Osteocyte (in vitro differentiated cells): ENCODE data around the gene NOP9. TPM values are rescaled to one million over a fixed set of nuclear protein-coding genes. Genes with fewer than 3 reads are reported as not detected.

Experiments
- DNase-seq: peaks from one replicate; pipeline ENCODE4 v3.0.0; 2021; ENCODE audit warnings: mixed read lengths; ENCODE audit not compliant: unreplicated experiment; ENCODE audit errors: extremely low spot score
- H3K27ac Mint-ChIP-seq: one replicate; pipeline ENCODE4 v1.8.0; 2021; ENCODE audit warnings: mild to moderate bottlenecking, mixed read lengths; ENCODE audit not compliant: unreplicated experiment
- H3K27me3 Mint-ChIP-seq: one replicate; pipeline ENCODE4 v1.8.0; 2021; ENCODE audit warnings: mixed read lengths; ENCODE audit not compliant: unreplicated experiment
- H3K36me3 Mint-ChIP-seq: one replicate; pipeline ENCODE4 v1.8.0; 2021; ENCODE audit warnings: mixed read lengths; ENCODE audit not compliant: unreplicated experiment
- H3K4me1 Mint-ChIP-seq: one replicate; pipeline ENCODE4 v1.8.0; 2021; ENCODE audit warnings: mixed read lengths; ENCODE audit not compliant: unreplicated experiment
- H3K4me3 Mint-ChIP-seq: one replicate; pipeline ENCODE4 v1.8.0; 2021; ENCODE audit warnings: mild to moderate bottlenecking, moderate library complexity, mixed read lengths; ENCODE audit not compliant: unreplicated experiment
- H3K9me3 Mint-ChIP-seq: one replicate; pipeline ENCODE4 v1.8.0; 2021; ENCODE audit warnings: mixed read lengths; ENCODE audit not compliant: unreplicated experiment
- total RNA-seq: library from RNA; stranded (reverse); gene quantifications from 2 replicates; pipeline ENCODE4 v1.2.1, GENCODE V29; 2021
- TF ChIP-seq, protein P1 (sequence below): fragments of 200-600 bp; sonication (generic); IDR thresholded peaks from 2 replicates; pipeline ENCODE4 v1.5.0; 2021; ENCODE audit warnings: antibody characterized with exemption, mild to moderate bottlenecking, moderate library complexity

Gene NOP9
- total RNA-seq, 1 donor from 2014 or later: 28.2 TPM

DNA sequence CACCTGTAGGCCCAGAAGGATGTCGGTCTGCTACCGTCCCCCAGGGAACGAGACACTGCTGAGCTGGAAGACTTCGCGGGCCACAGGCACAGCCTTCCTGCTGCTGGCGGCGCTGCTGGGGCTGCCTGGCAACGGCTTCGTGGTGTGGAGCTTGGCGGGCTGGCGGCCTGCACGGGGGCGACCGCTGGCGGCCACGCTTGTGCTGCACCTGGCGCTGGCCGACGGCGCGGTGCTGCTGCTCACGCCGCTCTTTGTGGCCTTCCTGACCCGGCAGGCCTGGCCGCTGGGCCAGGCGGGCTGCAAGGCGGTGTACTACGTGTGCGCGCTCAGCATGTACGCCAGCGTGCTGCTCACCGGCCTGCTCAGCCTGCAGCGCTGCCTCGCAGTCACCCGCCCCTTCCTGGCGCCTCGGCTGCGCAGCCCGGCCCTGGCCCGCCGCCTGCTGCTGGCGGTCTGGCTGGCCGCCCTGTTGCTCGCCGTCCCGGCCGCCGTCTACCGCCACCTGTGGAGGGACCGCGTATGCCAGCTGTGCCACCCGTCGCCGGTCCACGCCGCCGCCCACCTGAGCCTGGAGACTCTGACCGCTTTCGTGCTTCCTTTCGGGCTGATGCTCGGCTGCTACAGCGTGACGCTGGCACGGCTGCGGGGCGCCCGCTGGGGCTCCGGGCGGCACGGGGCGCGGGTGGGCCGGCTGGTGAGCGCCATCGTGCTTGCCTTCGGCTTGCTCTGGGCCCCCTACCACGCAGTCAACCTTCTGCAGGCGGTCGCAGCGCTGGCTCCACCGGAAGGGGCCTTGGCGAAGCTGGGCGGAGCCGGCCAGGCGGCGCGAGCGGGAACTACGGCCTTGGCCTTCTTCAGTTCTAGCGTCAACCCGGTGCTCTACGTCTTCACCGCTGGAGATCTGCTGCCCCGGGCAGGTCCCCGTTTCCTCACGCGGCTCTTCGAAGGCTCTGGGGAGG is 11.3 kb downstream of the NOP9 start, which contains the start of gene LTB4R:
TSS of gene LTB4R (plus strand) at position 857 of the 959 bp plus-strand sequence. CDS start 4,150 bp downstream, outside the sequence.
- Mint-ChIP-seq H3K27me3 (no peaks in the 10 kb centered on the region), H3K36me3 (peaks cover 9% of the 10 kb centered on the region), H3K27ac (no peak within 1 kb of the TSS), H3K4me1 (peaks cover 6% of the 10 kb centered on the region), H3K4me3 (no peak within 1 kb of the TSS), H3K9me3 (no peaks in the 10 kb centered on the region)
- TF ChIP-seq, protein P1, sequence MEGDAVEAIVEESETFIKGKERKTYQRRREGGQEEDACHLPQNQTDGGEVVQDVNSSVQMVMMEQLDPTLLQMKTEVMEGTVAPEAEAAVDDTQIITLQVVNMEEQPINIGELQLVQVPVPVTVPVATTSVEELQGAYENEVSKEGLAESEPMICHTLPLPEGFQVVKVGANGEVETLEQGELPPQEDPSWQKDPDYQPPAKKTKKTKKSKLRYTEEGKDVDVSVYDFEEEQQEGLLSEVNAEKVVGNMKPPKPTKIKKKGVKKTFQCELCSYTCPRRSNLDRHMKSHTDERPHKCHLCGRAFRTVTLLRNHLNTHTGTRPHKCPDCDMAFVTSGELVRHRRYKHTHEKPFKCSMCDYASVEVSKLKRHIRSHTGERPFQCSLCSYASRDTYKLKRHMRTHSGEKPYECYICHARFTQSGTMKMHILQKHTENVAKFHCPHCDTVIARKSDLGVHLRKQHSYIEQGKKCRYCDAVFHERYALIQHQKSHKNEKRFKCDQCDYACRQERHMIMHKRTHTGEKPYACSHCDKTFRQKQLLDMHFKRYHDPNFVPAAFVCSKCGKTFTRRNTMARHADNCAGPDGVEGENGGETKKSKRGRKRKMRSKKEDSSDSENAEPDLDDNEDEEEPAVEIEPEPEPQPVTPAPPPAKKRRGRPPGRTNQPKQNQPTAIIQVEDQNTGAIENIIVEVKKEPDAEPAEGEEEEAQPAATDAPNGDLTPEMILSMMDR: no peak
- DNase-seq: no peak

DNA sequence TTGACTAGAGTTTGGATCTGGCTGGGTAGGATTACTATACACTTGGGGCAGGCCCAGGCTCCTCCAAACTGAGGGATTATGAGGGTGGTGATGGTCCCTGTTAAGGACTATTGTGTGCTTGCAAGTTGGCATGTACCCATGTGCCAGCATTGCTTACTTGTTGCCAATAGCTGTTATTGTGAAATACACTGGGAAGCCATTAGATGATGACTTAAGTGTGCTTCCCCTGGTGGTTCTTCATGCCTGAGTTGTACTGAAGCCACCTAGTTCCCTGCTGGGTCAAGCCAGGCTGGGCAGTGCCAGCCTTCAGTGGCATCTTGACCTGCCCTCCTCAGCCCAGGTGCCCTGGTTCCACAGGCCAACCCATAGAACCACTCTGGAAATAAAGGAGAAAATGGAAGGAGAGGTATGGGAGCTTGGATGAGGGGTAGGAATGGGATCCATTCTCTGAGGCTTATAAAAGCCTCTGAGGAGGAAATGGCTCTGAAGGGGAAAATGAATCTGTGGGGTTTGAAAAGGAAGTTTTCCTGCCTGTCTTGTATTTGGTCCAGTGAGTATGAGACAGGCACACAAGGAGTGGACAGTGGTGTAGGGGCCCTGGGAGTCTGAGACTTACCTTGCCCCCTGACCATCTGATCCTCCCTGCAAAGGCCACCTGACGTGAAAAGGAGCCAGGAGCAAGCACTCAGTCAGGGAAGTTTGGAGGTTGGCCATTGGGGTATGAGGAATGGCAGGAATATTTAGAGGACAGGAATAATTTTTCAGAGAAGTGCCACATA is 12.4 kb downstream of the NOP9 start:
- TF ChIP-seq, protein P1: no peak
- Mint-ChIP-seq H3K4me1 (peaks cover 7% of the 10 kb centered on the region), H3K4me3 (no peak overlapping the region), H3K36me3 (peaks cover 3% of the 10 kb centered on the region), H3K27ac (no peak overlapping the region), H3K9me3 (no peaks in the 10 kb centered on the region), H3K27me3 (no peaks in the 10 kb centered on the region)
- DNase-seq: no peak

DNA sequence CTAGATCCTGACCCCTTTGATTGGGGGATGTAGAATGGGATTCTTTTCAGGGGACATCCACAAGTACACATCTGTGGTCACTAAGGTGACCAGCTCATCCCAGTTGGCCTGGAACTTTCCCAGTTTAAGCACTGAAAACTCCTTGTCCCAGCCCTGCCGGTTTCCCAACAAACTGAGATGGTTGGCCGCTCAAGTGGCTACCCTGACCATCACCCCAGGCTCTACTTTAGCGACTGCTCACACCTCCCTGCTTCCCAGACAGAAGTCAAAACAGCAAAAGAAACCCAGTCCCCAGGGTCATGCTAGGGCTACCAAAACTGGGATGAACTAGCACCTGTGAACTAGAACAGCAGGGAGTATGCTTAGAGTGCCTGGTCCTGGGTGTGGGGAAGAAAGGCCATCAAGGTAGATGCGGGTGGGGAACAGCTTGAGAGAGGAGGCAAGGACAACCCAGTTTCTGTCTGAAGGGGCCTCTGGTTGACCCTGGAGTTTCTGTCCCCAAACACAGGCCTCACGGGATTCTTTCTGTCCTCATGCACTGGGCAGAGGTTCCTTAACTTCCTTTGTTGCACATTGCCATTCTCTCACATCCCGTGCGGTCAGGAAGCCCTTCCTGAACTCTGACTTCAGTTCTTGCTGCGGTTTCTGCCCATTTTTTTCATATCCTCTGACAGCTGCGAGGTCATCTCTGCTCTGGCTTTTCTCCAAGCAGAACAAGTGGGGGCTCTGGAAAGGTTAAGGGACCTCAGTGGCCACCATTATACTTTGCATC is 13.3 kb downstream of the NOP9 start:
- Mint-ChIP-seq H3K36me3 (peaks cover 3% of the 10 kb centered on the region), H3K27me3 (no peaks in the 10 kb centered on the region), H3K4me3 (no peak overlapping the region), H3K4me1 (peaks cover 13% of the 10 kb centered on the region), H3K27ac (no peak overlapping the region), H3K9me3 (no peaks in the 10 kb centered on the region)
- TF ChIP-seq, protein P1: no peak
- no peak for DNase-seq

DNA sequence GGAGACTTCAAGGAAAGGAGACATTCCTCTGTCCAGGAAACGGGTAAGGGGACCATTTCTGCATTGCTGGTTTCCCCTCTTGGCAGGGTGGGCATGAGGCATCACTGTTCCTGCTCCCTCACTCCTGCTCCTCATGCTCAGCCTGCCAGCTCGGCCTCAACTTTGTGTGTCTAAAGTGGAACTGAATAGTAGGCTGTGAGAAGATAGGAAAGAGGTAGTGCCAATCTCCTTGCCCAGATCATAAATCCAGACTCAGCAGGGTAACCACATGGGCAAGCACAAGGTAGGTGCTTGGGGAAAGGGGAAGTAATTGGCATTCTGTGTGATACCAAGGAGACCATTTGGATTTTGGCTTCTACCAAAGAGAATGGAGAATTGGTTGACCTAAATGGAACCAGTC is 14.3 kb downstream of the NOP9 start:
- Mint-ChIP-seq H3K9me3 (no peaks in the 10 kb centered on the region), H3K4me3 (no peak overlapping the region), H3K4me1 (peaks cover 11% of the 10 kb centered on the region), H3K36me3 (peaks cover 3% of the 10 kb centered on the region), H3K27me3 (no peaks in the 10 kb centered on the region), H3K27ac (no peak overlapping the region)
- no peak for DNase-seq
- TF ChIP-seq, protein P1: no peak
